Stimulated activated naive CD8-positive, alpha-beta T cell treated with anti-CD3 and anti-CD28 coated beads, Interleukin-15, amount 100 ng/mL, for 72 hours (primary cell): ENCODE results near the gene DHRS13.

Source experiments
- ATAC-seq: fragments of 150-1000 bp; cut with Tn5 transposase; 2 replicates; pipeline ENCODE4 v1.10.0; 2021; ENCODE audit warnings: mild to moderate bottlenecking, moderate library complexity
- DNase-seq, 2 donors: peaks; one replicate each; pipeline ENCODE4 v3.0.0; 2021 to 2022
- H3K27ac Mint-ChIP-seq, 2 donors: one replicate each; pipeline ENCODE4 v1.8.0; 2022; ENCODE audit warnings: mild to moderate bottlenecking in 2 of 2, mixed read lengths in 2 of 2, moderate library complexity in 2 of 2
- H3K27me3 Mint-ChIP-seq: one replicate; pipeline ENCODE4 v1.8.0; 2022; ENCODE audit warnings: mixed read lengths
- H3K4me1 Mint-ChIP-seq: one replicate; pipeline ENCODE4 v1.8.0; 2022; ENCODE audit warnings: mild to moderate bottlenecking, mixed read lengths
- H3K4me3 Mint-ChIP-seq, 2 donors: one replicate each; pipeline ENCODE4 v1.8.0; 2022; ENCODE audit warnings: mild to moderate bottlenecking in 2 of 2, mixed read lengths in 2 of 2, moderate library complexity in 1 of 2
- H3K9me3 Mint-ChIP-seq, 2 donors: one replicate each; pipeline ENCODE4 v1.8.0; 2022; ENCODE audit warnings: mixed read lengths in 2 of 2

DHRS13 gene, protein sequence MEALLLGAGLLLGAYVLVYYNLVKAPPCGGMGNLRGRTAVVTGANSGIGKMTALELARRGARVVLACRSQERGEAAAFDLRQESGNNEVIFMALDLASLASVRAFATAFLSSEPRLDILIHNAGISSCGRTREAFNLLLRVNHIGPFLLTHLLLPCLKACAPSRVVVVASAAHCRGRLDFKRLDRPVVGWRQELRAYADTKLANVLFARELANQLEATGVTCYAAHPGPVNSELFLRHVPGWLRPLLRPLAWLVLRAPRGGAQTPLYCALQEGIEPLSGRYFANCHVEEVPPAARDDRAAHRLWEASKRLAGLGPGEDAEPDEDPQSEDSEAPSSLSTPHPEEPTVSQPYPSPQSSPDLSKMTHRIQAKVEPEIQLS

DNA sequence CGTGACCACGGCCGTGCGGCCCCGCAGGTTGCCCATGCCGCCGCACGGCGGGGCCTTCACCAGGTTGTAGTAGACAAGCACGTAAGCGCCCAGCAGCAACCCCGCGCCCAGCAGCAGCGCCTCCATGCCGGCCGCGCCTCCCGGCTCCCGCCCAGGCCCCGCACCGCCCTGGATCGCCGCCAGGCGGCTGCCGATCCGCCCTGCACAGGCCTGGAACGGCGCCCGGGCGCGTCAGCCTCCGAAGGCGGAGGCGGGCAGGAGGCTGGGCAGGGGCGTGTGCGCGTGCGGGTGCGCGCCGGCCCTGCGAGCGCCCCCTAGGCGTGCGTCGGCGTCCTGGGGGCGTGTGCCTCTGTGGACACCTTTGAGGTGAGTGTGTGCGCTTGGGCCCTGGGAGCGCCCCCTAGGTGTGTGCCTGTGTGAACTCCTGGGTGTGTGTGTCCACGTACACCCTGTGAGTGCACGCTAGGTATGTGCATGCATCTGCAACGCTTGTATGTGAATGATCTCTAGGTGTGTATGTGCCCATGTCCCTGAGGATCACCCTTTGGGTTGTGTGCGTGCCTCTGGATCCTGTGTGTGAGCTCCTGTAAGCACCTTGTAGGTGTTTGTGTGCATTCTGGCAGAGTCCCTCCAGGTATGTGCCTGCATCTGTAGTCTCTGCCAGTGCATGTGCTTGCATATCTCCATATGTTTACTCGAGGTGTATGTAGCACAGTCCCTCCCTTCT, at the start of gene DHRS13:
Gene DHRS13, minus strand, starts transcription at position 261 of the 727 bp plus-strand sequence. Its CDS starts 135 bp downstream, at position 126.
- H3K9me3 Mint-ChIP-seq = no peaks in the 10 kb centered on the region
- peak; percentile 96 to 99 for DNase-seq
- peak within 1 kb of the TSS; percentile 93 to 96 for H3K4me3 Mint-ChIP-seq
- ATAC-seq = peak; percentile 91
- H3K4me1 Mint-ChIP-seq = peaks cover 58% of the 10 kb centered on the region
- H3K27me3 Mint-ChIP-seq = no peaks in the 10 kb centered on the region
- H3K27ac Mint-ChIP-seq = peak within 1 kb of the TSS; percentile 92 to 94

DNA sequence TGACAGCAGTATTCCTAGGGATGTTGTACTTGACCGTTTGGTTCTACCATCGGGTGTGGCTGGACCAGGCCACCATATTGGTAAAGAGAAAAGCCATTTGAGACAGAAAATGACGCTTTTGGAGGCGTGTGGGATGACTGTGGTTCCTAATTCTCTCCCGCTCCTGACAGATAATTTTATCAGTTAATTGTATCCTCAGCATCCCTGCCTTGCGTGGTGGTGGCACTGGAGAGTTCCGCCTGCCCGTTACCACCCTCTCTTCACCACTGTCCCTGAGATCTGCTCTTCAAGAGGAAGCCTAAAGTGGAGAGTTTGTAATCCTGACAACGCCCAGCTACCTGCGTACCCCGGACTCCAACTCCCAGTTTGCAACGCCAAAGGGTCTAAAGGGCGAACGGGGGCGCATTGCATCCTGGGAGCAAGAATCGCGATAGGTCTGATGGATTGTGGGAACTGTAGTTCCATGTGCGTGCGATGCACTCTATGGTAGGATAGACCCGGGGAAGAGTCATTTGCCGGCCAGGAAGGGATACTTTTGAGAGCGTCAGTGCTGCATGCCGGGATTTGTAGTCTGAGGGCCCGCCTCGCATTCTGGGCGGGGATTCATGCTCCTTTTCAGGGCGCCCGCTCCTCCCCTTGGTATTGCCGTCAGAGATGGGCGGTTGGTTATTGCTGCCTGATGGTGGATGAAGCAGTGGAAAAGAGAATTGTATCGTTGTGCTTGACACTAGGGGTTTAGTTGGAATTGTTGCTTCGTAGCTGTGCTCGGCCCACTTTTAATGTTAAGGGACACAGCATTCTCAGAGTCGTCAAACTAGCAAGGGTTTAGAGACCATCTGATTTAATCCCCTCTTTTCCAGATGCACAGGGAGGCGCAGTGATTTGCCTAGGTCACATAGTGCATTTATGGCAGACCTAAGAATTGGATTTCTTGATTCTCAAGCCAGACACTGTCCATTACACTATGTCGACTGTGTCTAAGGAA, 49.4 kb upstream of the DHRS13 start:
- DNase-seq (peak; percentile 93 to 97), ATAC-seq (peak; percentile 81)
- no peaks in the 10 kb centered on the region for H3K27me3 Mint-ChIP-seq
- no peaks in the 10 kb centered on the region for H3K9me3 Mint-ChIP-seq
- H3K4me1 Mint-ChIP-seq = peaks cover 14% of the 10 kb centered on the region
- no peak overlapping the region for H3K27ac Mint-ChIP-seq
- H3K4me3 Mint-ChIP-seq = no peak overlapping the region

DNA sequence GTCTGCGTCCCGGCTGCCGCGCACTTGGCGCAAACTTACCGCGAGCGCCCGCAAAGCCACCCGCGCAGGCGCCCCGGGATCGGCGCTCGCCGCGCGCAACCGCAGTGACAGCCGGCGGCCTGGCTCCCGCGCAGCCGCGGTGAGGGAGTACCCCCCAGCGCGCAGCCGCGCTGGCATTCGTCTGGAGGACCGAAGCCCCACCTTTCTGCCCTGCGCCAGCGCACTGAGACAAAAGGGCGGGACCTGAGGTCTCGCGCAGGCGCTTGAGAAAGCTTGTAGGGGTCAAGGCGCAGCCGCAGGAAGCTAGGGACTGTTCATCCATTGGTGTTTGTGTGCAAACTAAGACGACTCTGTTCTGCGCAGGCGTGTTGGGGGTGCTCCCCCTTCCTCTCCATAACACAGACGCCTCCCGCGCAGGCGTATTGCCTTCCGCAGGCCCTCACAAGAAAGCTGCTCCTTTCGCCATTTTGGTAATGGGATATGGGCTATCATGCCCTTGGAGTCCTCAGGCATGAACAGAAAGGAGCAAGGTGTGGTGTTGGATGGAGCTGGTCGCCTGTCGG, 48.6 kb upstream of the DHRS13 start, which contains the start of gene PHF12:
Gene PHF12, minus strand, starts transcription at position 91 of the 563 bp plus-strand sequence. CDS start 558 bp downstream, outside the sequence.
- Mint-ChIP-seq H3K27ac (peak within 1 kb of the TSS; percentile 93 to 96), H3K9me3 (no peaks in the 10 kb centered on the region), H3K27me3 (no peaks in the 10 kb centered on the region), H3K4me1 (peaks cover 21% of the 10 kb centered on the region), H3K4me3 (peak within 1 kb of the TSS; percentile 99)
- peak; percentile 99 to 100 for DNase-seq
- ATAC-seq = peak; percentile 81

DNA sequence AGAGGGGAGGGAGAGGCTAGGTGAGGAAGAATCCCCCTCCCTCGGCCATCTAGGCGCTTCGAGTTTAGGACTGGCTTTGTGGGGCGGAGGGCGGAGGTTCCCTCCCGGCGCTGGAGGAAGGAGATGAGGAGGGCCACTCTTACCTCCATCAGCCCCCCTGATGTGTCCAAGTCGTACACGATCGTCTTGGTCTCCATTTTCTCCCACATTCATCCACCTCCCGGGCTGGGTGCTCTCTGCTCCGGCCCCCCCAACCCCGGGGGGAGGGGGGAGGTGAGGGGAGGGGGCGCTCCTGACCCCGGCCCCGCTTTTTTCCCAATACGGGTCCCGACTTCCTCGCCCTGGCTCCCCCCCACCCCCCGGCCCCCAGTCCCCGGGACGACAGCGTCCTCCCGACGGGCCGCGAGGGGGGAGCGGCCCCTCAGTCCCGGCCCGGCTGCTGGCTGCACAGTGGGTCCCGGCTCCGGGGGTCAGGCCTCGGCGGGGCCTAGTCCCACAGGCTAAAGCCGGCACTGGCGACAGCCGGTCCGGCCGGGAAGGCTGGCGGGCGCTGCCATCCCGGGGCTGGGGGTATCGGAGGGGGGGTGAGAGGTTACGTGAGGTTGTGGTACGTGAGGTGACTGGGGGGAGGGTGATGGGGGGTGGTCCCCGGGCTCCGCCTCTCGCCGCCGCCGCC, 48.0 kb upstream of the DHRS13 start:
- DNase-seq = no peak
- ATAC-seq = no peak
- no peaks in the 10 kb centered on the region for H3K9me3 Mint-ChIP-seq
- H3K27me3 Mint-ChIP-seq = no peaks in the 10 kb centered on the region
- peak overlapping the region; percentile 93 to 96 for H3K27ac Mint-ChIP-seq
- H3K4me3 Mint-ChIP-seq = peak overlapping the region; percentile 99
- H3K4me1 Mint-ChIP-seq = peaks cover 27% of the 10 kb centered on the region

DNA sequence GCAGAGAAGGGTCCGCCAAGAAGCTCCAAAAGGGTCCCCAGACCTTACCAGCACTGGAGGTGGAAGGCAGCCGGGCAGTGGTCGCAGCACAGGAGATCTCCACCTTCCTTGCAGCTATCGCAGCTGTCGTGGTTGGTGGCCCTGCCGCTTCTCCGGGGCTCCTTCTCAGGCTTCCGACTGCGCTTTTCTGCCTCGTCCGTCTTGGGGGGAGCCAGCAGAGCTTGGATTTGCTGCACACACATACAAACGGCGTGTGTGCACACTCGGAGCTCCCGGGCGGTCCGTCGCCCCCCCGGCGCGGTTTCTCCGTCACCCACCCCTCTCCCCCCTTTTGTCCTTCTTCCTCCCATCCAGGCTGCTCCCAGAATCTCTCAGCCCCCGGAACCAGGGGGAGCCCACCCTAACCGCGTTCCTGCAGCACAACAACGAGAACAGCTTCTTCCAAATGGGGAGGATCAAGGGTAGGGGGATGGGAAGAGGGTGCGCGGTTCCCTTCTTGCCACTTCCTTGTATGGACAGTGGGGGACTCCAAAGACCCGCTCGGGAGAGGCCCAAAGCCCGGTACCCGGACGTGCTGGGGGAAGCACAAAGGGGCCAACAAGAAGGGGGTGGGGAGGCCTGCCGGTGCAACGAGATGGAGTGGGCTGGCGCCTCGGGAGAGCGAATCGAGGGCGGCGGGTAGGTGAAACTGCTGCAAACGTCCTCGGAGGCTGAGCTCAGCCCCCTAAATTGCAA, 47.3 kb upstream of the DHRS13 start:
- Mint-ChIP-seq H3K27ac (peak overlapping the region; percentile 93 to 96), H3K27me3 (no peaks in the 10 kb centered on the region), H3K9me3 (no peaks in the 10 kb centered on the region), H3K4me1 (peaks cover 34% of the 10 kb centered on the region), H3K4me3 (peak overlapping the region; percentile 99)
- DNase-seq (peak; percentile 66 to 81), ATAC-seq (peak; percentile 14)

DNA sequence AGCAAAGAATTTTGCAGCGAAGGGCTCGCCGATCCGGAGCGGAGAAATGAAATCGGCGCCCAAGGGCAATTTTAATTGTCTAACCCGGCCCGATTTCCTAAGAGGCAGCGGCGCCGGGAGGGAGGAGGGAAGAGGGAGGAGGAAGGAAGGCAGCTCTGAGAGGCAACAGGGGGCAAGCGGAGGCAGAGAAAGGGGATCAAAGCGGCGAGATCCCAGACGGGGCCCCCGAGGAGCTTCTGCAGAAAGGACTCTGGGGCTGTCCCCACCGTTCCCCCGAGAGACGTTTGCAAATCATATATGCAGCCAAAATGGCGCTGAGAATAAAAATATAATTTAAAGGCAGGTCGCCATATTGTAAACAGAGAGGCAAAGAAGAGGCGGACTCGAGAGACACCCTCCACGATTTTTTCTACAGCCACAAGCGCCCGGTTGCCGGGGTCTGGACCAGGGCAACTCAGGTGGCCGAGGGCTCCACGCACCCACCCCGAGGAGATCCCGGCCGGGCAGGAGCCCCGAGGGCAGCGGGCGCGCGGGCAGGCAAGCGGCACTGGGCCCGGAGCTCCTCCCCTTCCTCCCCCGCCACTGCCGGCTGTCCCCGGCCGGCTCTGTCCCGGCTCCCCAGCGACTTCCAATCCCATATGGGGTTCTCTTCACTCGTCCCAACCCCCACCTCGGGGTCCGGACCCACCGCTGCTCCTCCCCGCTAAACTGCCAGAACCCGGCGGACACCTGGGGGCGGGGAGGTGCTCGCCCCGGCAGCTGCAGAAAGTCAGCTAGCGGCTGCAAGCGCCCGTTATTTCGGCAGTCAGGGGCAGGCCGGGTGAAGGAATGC, 46.5 kb upstream of the DHRS13 start:
- DNase-seq = peak; percentile 63 to 69
- ATAC-seq = peak; percentile 11
- Mint-ChIP-seq H3K4me1 (peaks cover 42% of the 10 kb centered on the region), H3K4me3 (peak overlapping the region; percentile 99), H3K27ac (peak overlapping the region; percentile 83 to 95), H3K27me3 (no peaks in the 10 kb centered on the region), H3K9me3 (no peaks in the 10 kb centered on the region)

DNA sequence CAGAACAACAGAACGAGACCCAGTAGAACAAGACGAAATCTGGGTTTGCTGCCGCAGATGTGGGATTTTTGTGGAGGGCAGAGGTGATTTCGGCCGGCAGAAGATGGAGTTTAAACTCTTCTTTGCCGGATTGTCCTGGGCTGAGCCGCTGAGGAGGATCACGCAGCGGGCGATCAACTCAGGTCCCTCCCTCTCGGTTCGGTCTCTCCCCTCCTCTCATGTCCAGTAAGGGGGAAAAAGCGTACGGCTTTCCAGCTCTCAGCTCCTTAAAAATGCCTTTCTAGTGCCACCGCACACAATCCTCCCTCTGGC, 46.0 kb upstream of the DHRS13 start:
- no peaks in the 10 kb centered on the region for H3K9me3 Mint-ChIP-seq
- peak overlapping the region; percentile 83 to 95 for H3K27ac Mint-ChIP-seq
- DNase-seq (no peak), ATAC-seq (no peak)
- H3K4me3 Mint-ChIP-seq = peak overlapping the region; percentile 99
- H3K4me1 Mint-ChIP-seq = peaks cover 48% of the 10 kb centered on the region
- no peaks in the 10 kb centered on the region for H3K27me3 Mint-ChIP-seq

DNA sequence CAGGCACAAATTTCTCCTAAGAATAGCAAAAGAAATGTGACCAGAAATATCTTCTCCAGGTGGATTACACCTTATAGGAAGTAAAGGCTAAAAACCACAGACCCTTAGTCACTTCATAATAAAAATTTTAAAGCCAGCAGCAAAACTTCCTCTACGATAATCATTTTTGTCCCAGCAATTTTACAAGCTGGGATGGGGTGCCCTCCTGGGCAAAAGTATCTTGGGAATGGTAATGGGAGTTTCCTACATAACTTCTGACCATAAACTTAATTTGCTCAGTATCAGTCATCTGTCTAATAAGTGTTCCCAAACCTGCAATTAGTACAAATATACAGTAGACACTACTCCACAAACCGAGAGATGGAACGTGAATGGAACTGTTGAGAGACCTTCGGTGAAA, 45.5 kb upstream of the DHRS13 start:
- ATAC-seq (no peak), DNase-seq (no peak)
- peaks cover 52% of the 10 kb centered on the region for H3K4me1 Mint-ChIP-seq
- H3K9me3 Mint-ChIP-seq = no peaks in the 10 kb centered on the region
- no peaks in the 10 kb centered on the region for H3K27me3 Mint-ChIP-seq
- peak overlapping the region; percentile 83 to 95 for H3K27ac Mint-ChIP-seq
- peak overlapping the region; percentile 99 for H3K4me3 Mint-ChIP-seq

DNA sequence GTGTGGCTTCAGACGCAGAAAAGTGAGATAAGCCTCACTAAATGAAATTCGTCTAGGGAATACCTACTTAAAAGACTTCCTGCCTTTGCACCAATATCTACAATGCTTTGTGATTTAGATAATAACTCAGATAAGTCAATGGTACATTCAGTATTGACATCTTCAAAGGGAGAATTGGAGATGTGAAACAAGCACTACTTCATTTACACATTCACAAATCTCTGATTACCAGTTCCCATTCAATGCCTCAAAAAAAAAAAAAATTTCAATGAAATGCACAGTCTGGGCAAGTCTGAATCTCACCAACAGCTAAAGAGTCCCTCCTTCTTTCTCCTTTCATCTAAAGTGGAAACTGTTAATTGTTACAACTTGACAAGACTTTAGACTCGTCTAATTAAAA, 44.8 kb upstream of the DHRS13 start:
- no peaks in the 10 kb centered on the region for H3K9me3 Mint-ChIP-seq
- H3K4me3 Mint-ChIP-seq = peak overlapping the region; percentile 99
- DNase-seq (no peak), ATAC-seq (no peak)
- no peak overlapping the region for H3K27ac Mint-ChIP-seq
- no peaks in the 10 kb centered on the region for H3K27me3 Mint-ChIP-seq
- H3K4me1 Mint-ChIP-seq = peaks cover 59% of the 10 kb centered on the region

DNA sequence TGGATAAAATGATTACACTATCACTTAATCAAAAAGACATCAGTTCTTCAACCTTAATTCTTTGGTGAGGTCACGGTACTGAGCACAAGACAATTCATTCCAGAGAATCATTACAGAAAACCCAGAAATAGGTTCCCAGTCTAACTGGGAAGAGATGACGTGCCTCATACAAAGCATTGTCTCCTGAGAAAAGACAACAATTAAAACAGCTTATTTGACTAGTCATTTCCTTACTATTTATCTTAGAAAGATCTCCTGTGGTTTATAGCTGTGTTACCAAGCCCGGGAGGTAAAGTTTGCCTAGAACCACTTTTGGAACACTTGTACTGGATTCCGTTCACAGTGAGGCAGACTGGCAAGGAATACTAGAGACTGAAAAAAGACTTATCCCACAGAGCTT, 43.4 kb upstream of the DHRS13 start:
- H3K9me3 Mint-ChIP-seq = no peaks in the 10 kb centered on the region
- ATAC-seq = no peak
- H3K27ac Mint-ChIP-seq = peak overlapping the region in 1 of 2 donors; percentile 20
- H3K4me1 Mint-ChIP-seq = peaks cover 69% of the 10 kb centered on the region
- no peak for DNase-seq
- peak overlapping the region in 1 of 2 donors; percentile 17 for H3K4me3 Mint-ChIP-seq
- H3K27me3 Mint-ChIP-seq = no peaks in the 10 kb centered on the region

DNA sequence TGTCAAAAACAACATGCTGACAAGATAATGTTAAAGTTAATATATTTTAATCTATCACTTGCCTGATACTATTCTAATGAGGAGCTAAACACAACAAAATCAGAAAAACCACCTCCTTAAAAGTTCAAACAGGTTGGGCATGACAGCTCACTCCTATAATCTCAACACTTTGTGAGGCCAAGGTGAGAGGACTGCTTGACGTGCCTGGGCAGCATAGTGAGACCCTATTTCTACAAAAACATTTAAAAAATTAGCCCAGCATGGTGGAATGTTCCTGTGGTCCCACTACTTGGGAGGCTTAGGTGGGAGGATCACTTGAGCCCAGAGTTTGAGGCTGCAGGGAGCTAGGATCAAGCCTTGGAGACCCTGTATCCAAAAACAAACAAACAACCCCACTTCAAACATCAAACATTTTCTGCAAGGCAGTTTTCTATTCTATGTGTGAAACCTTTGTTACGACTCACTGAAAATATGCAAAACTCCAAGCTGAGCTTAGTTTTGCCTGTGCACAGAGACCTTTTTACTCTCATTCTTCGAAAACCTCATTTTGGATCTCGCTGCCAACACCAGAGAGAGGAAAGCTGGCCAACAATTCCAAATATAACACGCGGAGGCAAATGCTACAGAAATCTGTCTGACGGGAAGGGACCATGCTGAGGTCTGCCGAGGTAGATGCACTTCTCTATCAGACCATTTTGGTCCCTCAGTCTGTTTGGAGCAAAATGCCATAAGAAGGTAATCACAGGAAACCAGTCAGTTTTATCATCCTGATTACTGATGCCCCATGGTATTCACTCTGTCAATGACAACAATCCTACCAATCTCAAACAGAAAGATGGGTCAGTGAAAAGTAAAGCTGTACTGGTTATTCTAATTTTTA, 42.2 kb upstream of the DHRS13 start:
- Mint-ChIP-seq H3K4me1 (peaks cover 81% of the 10 kb centered on the region), H3K27ac (no peak overlapping the region), H3K9me3 (no peaks in the 10 kb centered on the region), H3K4me3 (peak overlapping the region; percentile 30 to 39), H3K27me3 (no peaks in the 10 kb centered on the region)
- no peak for ATAC-seq
- DNase-seq = no peak

DNA sequence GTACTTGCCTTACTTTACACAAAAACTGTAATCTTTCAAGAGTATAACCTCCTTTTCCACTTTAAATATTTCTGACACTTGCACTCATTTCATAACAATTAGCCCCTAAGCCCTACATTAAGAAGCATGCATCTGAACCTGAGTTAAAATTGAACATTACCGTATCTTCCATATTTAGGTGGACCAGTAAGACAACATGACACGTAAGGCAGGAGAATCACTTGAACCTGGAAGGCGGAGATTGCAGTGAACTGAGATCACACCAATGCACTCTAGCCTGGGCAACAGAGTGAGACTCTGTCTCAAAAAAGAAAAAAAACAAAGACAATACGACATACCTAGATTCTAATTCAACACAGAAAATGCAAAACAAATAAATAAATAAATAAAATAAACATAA, 41.5 kb upstream of the DHRS13 start:
- no peak for DNase-seq
- Mint-ChIP-seq H3K4me3 (no peak overlapping the region), H3K27me3 (no peaks in the 10 kb centered on the region), H3K4me1 (peaks cover 87% of the 10 kb centered on the region), H3K27ac (no peak overlapping the region), H3K9me3 (no peaks in the 10 kb centered on the region)
- ATAC-seq = no peak
